MG63 (cell line): Measurements from ENCODE around the gene MEGF11. TPM values are rescaled to one million over a fixed set of nuclear protein-coding genes. Genes with fewer than 3 reads are reported as not detected.

Experiments
- DNase-seq: peaks from one replicate; pipeline ENCODE4 v3.0.0-alpha.2; 2020
- H3K27me3 ChIP-seq: fragments of 250-450 bp; sonication (Bioruptor Pico); 2 replicates; pipeline ENCODE4 v1.5.1; 2020; ENCODE audit warnings: mild to moderate bottlenecking, moderate library complexity
- H3K36me3 ChIP-seq: fragments of 250-450 bp; sonication (Bioruptor Pico); 2 replicates; pipeline ENCODE4 v1.5.1; 2020; ENCODE audit warnings: mild to moderate bottlenecking, moderate library complexity
- H3K4me3 ChIP-seq: fragments of 250-450 bp; sonication (Bioruptor Pico); 2 replicates; pipeline ENCODE4 v1.5.1; 2020; ENCODE audit warnings: mild to moderate bottlenecking, moderate library complexity
- H3K9me3 ChIP-seq: fragments of 250-450 bp; sonication (Bioruptor Pico); 2 replicates; pipeline ENCODE4 v1.5.1; 2020; ENCODE audit warnings: mild to moderate bottlenecking, moderate library complexity
- total RNA-seq: library from RNA; depleted of rRNA; stranded (reverse); fragments of >200 nt; shearing (Covaris generic); gene quantifications from 2 replicates; pipeline ENCODE4 v1.2.3, GENCODE V29; 2014; ENCODE audit warnings: low replicate concordance

The MEGF11 gene
- total RNA-seq, 1 experiment from 2014 or later: 0.10 TPM

- DNase-seq: no peak
- Histone ChIP-seq H3K9me3 (no peaks in the 10 kb centered on the region), H3K27me3 (no peaks in the 10 kb centered on the region), H3K4me3 (no peak overlapping the region), H3K36me3 (no peaks in the 10 kb centered on the region)
Observed at GRCh38 chr15:66092053-66093016, 161.2 kb downstream of the MEGF11 start.

- no peaks in the 10 kb centered on the region for H3K9me3 ChIP-seq
- no peaks in the 10 kb centered on the region for H3K36me3 ChIP-seq
- H3K4me3 ChIP-seq: no peak overlapping the region
- no peak for DNase-seq
- H3K27me3 ChIP-seq: peaks cover 2% of the 10 kb centered on the region; the same call in 1 of the 2 replicates
Observed at GRCh38 chr15:66089509-66089908, 164.0 kb downstream of the MEGF11 start.

GRCh38 chr15:66089049-66089448 lies 164.5 kb downstream of the MEGF11 start:
- no peak for DNase-seq
- H3K27me3 ChIP-seq: peaks cover 2% of the 10 kb centered on the region; the same call in 1 of the 2 replicates

GRCh38 chr15:66085128-66085527 lies 168.4 kb downstream of the MEGF11 start:
- H3K27me3 ChIP-seq: peaks cover 2% of the 10 kb centered on the region; the same call in 1 of the 2 replicates
- no peaks in the 10 kb centered on the region for H3K9me3 ChIP-seq
- H3K36me3 ChIP-seq: no peaks in the 10 kb centered on the region
- no peak overlapping the region for H3K4me3 ChIP-seq
- no peak for DNase-seq

More at GRCh38 chr15:66089049-66089448, 164.5 kb downstream of the MEGF11 start:
- H3K9me3 ChIP-seq: no peaks in the 10 kb centered on the region
- no peaks in the 10 kb centered on the region for H3K36me3 ChIP-seq
- H3K4me3 ChIP-seq: no peak overlapping the region

GRCh38 chr15:66084704-66085103 lies 168.8 kb downstream of the MEGF11 start:
- Histone ChIP-seq H3K4me3 (no peak overlapping the region), H3K27me3 (peaks cover 2% of the 10 kb centered on the region; the same call in 1 of the 2 replicates), H3K9me3 (no peaks in the 10 kb centered on the region), H3K36me3 (no peaks in the 10 kb centered on the region)
- no peak for DNase-seq

- Histone ChIP-seq H3K4me3 (no peak overlapping the region), H3K36me3 (no peaks in the 10 kb centered on the region), H3K9me3 (no peaks in the 10 kb centered on the region), H3K27me3 (peaks cover 2% of the 10 kb centered on the region; the same call in 1 of the 2 replicates)
- DNase-seq: peak; percentile 85
Observed at GRCh38 chr15:66080717-66081398, 172.7 kb downstream of the MEGF11 start.

- no peaks in the 10 kb centered on the region for H3K9me3 ChIP-seq
- no peaks in the 10 kb centered on the region for H3K36me3 ChIP-seq
- H3K4me3 ChIP-seq: no peak overlapping the region
- no peak for DNase-seq
- H3K27me3 ChIP-seq: no peaks in the 10 kb centered on the region
Observed at GRCh38 chr15:66078929-66079275, 174.6 kb downstream of the MEGF11 start.

GRCh38 chr15:66078196-66078928 lies 175.2 kb downstream of the MEGF11 start:
- Histone ChIP-seq H3K27me3 (no peaks in the 10 kb centered on the region), H3K9me3 (no peaks in the 10 kb centered on the region), H3K4me3 (no peak overlapping the region), H3K36me3 (no peaks in the 10 kb centered on the region)
- no peak for DNase-seq

GRCh38 chr15:66077320-66077663 lies 176.3 kb downstream of the MEGF11 start:
- no peaks in the 10 kb centered on the region for H3K9me3 ChIP-seq
- no peaks in the 10 kb centered on the region for H3K27me3 ChIP-seq
- no peaks in the 10 kb centered on the region for H3K36me3 ChIP-seq
- H3K4me3 ChIP-seq: no peak overlapping the region
- DNase-seq: no peak

GRCh38 chr15:66076591-66077319 lies 176.8 kb downstream of the MEGF11 start:
- no peak for DNase-seq
- H3K4me3 ChIP-seq: no peak overlapping the region
- no peaks in the 10 kb centered on the region for H3K36me3 ChIP-seq
- no peaks in the 10 kb centered on the region for H3K27me3 ChIP-seq
- H3K9me3 ChIP-seq: no peaks in the 10 kb centered on the region

GRCh38 chr15:66075947-66076346 lies 177.6 kb downstream of the MEGF11 start:
- Histone ChIP-seq H3K27me3 (no peaks in the 10 kb centered on the region), H3K4me3 (no peak overlapping the region), H3K9me3 (no peaks in the 10 kb centered on the region), H3K36me3 (no peaks in the 10 kb centered on the region)
- no peak for DNase-seq

- no peaks in the 10 kb centered on the region for H3K27me3 ChIP-seq
- no peak overlapping the region for H3K4me3 ChIP-seq
- H3K36me3 ChIP-seq: no peaks in the 10 kb centered on the region
- peak; percentile 49 for DNase-seq
- no peaks in the 10 kb centered on the region for H3K9me3 ChIP-seq
Observed at GRCh38 chr15:66072616-66073361, 180.8 kb downstream of the MEGF11 start.

- H3K36me3 ChIP-seq: no peaks in the 10 kb centered on the region
- no peaks in the 10 kb centered on the region for H3K9me3 ChIP-seq
- peak; percentile 45 for DNase-seq
- H3K27me3 ChIP-seq: no peaks in the 10 kb centered on the region
- no peak overlapping the region for H3K4me3 ChIP-seq
Observed at GRCh38 chr15:66071921-66072295, 181.6 kb downstream of the MEGF11 start.

GRCh38 chr15:66071160-66071920 lies 182.2 kb downstream of the MEGF11 start:
- peak; percentile 43 for DNase-seq
- Histone ChIP-seq H3K36me3 (no peaks in the 10 kb centered on the region), H3K9me3 (no peaks in the 10 kb centered on the region), H3K27me3 (no peaks in the 10 kb centered on the region), H3K4me3 (no peak overlapping the region)

- Histone ChIP-seq H3K4me3 (no peak overlapping the region), H3K27me3 (no peaks in the 10 kb centered on the region), H3K9me3 (no peaks in the 10 kb centered on the region), H3K36me3 (no peaks in the 10 kb centered on the region)
- DNase-seq: no peak
Observed at GRCh38 chr15:66070220-66070934, 183.2 kb downstream of the MEGF11 start.
